Activated CD4-positive, alpha-beta T cell treated with anti-CD3 and anti-CD28 coated beads, Interleukin-10, Interleukin-2, amounts not matched to agents 100 ng/mL and 50 ng/mL, durations not matched to agents 16 hours and 8 hours (primary cell): ENCODE data around the gene TCL1B.
"Not testable (repeated sequence)": the region's sequence is repeated elsewhere in the genome, so short reads cannot be mapped to it uniquely, and the experiment has no call there.

Experiments used
- DNase-seq: peaks from one replicate; pipeline ENCODE4 v3.0.0-alpha.2; 2020

TCL1B gene

DNA sequence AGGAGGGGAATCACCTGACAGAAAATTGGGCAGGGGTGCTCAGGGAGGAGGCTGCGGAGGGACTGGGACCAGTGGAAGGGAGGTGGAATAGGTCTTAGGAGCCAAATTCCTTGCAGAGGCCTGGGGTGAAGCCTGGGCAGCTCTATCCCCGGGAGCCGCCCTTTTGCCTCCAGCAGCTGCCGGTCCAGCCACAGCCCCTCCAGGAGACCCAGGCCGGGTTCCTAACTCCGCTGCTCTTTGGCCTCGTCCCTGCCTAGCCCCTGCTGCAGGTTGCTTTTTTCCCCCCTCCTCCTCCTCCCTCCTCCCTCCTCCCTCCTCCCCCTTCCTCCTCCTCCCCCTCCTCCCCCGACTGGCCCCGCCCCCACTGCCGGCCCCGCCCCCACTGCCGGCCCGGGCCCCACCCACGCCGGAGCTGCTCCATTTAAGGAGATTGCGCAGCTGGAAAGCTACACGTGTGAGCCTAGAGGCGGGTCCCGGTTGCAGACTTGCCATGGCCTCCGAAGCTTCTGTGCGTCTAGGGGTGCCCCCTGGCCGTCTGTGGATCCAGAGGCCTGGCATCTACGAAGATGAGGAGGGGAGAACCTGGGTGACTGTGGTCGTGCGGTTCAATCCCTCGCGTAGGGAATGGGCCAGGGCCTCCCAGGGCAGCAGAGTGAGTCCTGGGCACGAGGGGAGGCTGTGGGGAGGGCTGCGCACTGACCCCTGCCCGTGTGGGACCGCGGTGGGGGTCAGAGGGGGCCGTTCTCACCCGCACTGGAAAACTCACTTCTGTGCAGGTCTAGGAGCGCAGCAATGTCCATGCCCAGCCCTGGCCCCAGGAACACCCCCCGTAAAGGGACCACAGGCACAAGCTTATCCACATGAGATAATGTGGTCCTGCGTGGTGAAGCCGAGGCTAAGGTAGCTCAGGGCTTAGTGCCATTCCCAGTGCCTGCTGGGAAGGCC is at the start of gene TCL1B:
TCL1B (plus strand) TSS at position 449 of the 945 bp plus-strand sequence; CDS start at position 491, 42 bp downstream.
- DNase-seq, result no peak

DNA sequence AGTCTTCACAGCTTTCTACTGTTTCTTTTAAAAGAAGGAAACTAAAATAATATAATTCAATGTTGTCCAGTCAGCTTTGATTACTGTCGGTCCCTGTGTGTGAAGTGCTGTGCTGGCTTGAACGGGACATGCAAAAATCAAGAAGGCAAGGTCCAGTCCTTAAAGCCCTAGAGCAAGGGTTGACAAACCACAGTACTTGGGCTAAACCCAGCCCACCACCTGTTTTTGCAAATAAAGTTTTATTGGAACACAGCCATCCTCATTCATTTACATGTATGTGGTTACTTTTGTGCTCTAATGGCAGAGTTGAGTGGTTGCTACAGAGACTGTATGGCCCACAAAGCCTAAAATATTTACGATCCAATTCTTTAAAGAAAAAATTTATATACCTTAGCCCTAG is 41.2 kb upstream of the TCL1B start:
- no peak for DNase-seq

- no peak for DNase-seq
Observed at GRCh38 chr14:95645389-95645996, 40.7 kb upstream of the TCL1B start.

GRCh38 chr14:95647926-95648325 is 38.3 kb upstream of the TCL1B start:
- DNase-seq, result no peak

DNA sequence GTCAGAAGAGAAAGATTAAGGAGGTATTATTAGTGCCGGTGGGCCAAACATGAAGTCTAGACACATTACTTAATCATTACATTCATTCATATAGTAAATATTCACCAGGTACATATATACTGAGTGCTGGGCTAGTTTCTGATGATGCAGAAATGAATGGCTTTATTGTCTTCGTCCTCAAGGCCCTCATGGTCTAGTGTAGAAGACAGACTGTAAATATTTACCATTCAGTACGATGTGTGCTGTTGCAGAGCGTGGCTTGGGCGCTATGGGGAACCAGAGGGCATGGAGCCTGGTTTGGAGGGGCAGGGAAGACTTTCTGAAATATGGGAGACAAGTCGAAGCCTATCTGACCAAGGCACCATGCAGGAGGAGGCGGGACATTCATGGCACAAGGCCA is 37.0 kb upstream of the TCL1B start:
- no peak for DNase-seq

GRCh38 chr14:95651028-95651427 is 35.2 kb upstream of the TCL1B start:
- no peak for DNase-seq

DNA sequence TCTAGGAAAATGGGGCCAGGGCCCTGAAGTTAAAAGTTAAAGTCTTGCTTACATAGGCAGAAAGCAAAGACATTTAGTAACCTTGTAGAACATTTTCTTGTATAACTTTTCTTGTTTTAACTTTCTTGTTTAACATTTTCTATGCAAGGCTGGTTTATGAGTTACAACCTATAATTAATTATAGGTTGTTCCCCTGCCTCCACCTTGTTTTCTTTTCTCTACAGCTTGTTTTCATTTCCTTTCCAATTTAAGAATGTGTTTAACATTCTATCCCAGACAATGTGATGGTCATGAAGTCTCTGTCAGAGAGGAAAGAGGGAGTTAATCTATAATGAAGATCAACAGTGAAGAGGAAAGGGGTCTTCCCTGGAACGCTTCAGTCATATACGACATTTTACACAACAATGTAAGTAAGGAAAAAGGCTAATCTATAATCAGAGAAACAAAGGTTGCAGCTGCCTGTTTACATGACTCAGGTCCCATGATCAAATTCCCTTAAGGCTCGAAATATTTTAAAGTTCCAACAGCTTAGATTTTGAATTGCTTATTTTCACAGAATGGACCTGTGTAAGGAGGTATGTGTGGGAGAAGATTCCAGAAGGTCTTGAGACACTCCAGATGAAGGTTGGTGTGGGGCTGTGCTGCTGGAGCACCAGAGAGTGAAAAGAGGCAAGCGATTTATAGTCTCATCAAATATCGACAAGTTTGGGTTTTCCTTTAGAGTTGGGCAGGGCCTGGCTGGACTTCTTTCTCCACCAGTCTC is 34.2 kb upstream of the TCL1B start:
- no peak for DNase-seq

DNA sequence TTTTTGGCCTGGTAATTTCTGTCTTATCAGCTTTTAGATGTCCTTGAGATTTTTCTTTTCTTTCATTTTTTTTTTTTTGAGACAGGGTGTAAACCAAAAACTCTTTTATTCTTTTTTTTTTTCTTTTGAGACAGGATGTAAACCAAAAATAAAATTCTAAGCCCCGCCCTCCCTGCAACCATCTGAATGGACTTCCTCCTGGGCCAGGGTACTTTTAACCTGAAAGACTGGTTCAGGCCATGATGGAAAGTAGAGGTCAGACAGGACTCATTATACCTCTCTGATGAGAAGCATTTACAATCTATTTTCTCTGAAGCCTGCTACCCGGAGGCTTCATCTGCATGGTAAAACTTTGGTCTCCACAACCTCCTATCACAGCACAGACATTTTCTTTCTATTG is 33.5 kb upstream of the TCL1B start:
- no peak for DNase-seq

GRCh38 chr14:95655461-95655860 is 30.8 kb upstream of the TCL1B start:
- no peak for DNase-seq

DNA sequence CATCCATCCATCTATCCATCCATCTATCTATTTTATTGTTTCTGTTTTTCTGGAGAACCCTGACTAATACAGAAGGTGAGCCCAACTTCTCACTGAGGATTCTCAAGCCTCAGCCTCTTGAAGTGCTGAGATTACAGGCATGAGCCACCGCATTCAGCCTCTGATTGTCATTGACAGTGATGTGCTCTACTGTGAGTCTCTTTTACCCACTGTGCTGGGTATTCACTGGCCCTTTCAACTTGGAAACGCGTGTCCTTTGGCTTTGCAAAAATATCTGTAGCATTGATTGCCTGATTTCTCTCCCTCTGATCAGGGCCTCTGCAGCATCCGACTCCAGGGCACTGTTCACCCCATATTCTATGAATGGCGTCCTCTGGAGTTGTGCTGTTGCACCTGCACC is 29.6 kb upstream of the TCL1B start:
- no peak for DNase-seq

DNA sequence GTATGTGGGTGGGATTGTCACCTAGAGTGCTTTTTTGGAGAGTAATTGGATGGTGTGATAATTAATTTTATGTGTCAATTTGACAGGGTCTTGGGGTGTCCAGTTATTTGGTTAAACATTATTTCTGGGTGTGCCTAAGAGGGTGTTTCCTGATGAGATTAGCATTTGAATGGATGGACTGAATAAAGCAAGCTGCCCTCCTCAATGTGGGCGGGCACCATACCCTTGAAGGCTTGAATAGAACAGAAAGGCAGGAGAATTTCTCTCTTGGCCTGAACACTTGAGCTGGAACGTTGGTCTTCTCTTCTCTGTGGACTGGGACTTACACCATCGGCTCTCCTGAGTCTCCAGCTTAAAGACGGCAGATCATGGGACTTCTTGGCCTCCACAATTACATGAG is 28.8 kb upstream of the TCL1B start:
- DNase-seq, result no peak

GRCh38 chr14:95659293-95659989 is 26.8 kb upstream of the TCL1B start:
- no peak for DNase-seq

DNA sequence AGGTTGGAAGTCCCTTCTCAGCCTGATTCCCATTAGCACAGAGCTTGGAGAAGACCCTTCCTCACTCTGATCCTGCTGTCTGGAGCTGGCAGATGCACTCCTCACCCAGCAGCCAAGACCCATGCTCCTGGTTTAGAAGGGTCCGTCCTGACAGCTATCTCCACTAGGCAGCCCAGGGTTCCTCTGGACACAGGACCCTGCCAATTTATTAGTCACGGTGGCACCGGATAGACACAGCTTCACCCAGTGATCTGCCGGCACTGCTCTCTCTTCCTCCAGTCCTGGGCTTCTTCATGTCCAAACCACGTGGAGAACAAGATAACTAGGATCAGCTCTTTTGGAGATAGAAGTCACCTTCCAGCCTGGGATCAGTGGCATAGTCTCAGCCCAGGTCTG is 26.2 kb upstream of the TCL1B start:
- DNase-seq, result no peak

DNA sequence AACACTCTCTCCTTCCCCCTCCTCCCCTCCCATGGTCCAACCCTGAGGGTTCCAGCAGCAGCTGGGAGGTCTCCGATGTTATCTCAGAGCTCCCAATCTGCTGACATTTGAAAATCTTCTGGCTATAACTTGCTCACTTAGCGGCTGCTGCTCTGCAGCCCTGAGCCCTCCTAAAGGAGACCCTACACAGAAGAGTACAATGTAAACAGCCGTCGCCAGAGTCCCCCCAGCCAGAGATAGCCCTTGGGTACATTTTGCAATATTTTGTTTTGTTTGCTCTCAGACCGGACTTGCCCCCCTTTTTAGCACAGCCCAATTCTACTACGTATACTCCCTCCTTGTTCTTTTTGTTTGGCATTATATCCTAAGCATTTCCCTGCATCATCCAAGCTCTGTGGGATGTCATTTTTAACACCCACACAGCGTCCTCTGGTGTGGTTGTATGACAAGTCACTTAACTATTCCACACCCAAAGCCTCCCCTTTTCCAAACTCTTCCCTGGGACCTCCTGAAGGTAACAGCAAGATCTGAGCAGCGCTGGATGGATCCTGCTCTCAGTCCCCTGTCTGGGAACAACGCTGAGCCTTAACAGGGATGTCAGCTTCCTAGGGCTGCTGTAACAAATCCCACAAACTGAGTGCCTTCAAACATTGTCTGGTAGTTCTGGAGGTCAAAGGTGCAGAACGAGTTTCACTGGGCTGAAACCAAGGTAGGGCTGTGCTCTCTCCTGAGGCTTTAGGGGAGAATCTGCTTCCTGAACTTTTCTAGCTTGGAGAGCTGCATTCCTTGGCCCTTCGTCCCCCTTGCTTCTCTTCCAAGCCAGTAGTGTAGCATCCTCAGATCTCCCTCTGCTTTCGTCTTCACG is 25.3 kb upstream of the TCL1B start:
- no peak for DNase-seq

GRCh38 chr14:95662376-95663186 is 23.6 kb upstream of the TCL1B start:
- DNase-seq, result no peak

- no peak for DNase-seq
Observed at GRCh38 chr14:95663226-95663797, 22.9 kb upstream of the TCL1B start.

- no peak for DNase-seq
Observed at GRCh38 chr14:95664066-95664465, 22.2 kb upstream of the TCL1B start.

GRCh38 chr14:95664546-95664945 is 21.7 kb upstream of the TCL1B start:
- DNase-seq, result no peak

GRCh38 chr14:95665530-95665929 is 20.7 kb upstream of the TCL1B start:
- not testable (repeated sequence) for DNase-seq

DNA sequence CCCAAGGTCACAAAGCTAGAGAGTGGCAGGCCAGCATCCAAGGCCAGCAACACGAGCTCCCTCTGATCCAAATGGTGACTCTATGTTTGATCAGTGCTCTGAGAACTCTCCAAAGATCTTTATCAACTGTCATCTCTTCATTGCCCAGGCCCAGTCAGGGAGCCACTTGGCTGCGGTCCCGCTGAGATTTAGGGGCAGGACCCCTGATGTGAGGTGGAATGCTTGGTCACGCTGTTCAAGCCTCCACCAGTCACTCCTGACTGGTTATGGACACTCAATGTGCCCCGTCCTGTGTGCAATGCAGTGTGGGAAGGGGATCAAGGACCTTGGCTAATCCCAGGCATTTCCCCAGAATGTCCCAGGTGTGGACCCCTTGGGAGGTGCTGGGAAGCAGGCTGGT is 19.8 kb upstream of the TCL1B start:
- DNase-seq, result no peak

- no peak for DNase-seq
Observed at GRCh38 chr14:95667249-95667693, 19.0 kb upstream of the TCL1B start.
